BLaER1 (cell line): ENCODE results near the gene LRRFIP1.

Source experiments
- H3K27ac ChIP-seq: shearing (Covaris generic); formaldehyde crosslinking; 2 replicates; pipeline ENCODE4 v1.8.1; 2022
- H3K27me3 ChIP-seq: shearing (Covaris generic); formaldehyde crosslinking; 2 replicates; pipeline ENCODE4 v1.8.1; 2022
- H3K36me3 ChIP-seq: shearing (Covaris generic); formaldehyde crosslinking; 2 replicates; pipeline ENCODE4 v1.8.1; 2022
- H3K4me1 ChIP-seq: shearing (Covaris generic); formaldehyde crosslinking; 2 replicates; pipeline ENCODE4 v1.8.1; 2022
- H3K4me2 ChIP-seq: shearing (Covaris generic); formaldehyde crosslinking; 2 replicates; pipeline ENCODE4 v1.8.1; 2022
- H3K4me3 ChIP-seq: shearing (Covaris generic); formaldehyde crosslinking; 2 replicates; pipeline ENCODE4 v1.8.1; 2022
- H3K9ac ChIP-seq: shearing (Covaris generic); formaldehyde crosslinking; 2 replicates; pipeline ENCODE4 v1.8.1; 2022
- H3K9me3 ChIP-seq: shearing (Covaris generic); formaldehyde crosslinking; 2 replicates; pipeline ENCODE4 v1.8.1; 2022
- H4K20me1 ChIP-seq: shearing (Covaris generic); formaldehyde crosslinking; 2 replicates; pipeline ENCODE4 v1.8.1; 2022
- Cebpa-rat ChIP-seq: shearing (Covaris generic); IDR thresholded peaks from 2 replicates; pipeline ENCODE4 v1.8.1; 2022

Gene LRRFIP1

DNA sequence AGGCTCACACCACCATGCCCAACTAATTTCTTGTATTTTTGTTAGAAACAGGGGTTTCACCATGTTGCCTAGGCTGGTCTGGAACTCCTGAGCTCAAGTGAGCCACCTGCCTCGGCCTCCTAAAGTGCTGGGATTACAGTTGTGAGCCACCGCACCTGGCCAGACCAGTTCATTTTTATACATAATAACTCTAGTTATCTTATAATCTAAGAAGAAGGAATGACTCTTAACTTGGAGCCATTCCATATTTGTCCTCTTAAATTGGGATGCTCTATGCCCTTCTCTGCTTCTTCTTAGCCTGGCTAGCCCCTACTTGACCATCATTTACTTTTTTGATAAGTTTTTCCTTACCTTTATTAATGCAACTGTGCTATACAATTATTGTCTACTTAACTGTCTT is 174.1 kb downstream of the LRRFIP1 start:
- Histone ChIP-seq H3K27me3 (no peaks in the 10 kb centered on the region), H3K36me3 (peaks cover 18% of the 10 kb centered on the region), H3K4me3 (no peak overlapping the region), H3K9me3 (peaks cover 23% of the 10 kb centered on the region), H3K4me1 (peaks cover 11% of the 10 kb centered on the region; the same call in 1 of the 2 replicates), H3K27ac (no peak overlapping the region), H3K9ac (no peak overlapping the region), H4K20me1 (no peaks in the 10 kb centered on the region), H3K4me2 (no peak overlapping the region)
- no peak for TF ChIP-seq Cebpa-rat

DNA sequence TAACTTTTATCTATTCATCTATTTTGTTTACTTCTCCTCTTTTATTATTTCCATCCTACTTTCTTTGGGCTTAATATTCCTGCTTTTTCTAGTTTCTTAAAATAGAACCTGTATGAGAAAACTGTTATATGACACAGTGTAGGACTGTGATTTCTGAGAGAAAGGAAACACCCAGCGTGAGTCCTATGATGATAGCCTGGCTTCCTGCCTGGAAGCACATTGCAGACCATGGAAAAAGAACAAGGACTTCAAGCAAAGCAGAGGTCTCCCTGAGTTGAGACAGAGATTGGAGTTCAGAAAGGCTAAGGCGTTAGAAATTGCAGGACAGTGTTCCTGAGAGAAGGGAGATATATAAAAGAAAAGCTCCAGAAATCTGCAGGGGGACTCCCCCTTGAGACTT is 178.9 kb downstream of the LRRFIP1 start:
- H3K27me3 ChIP-seq = no peaks in the 10 kb centered on the region
- H3K4me2 ChIP-seq = no peak overlapping the region
- no peaks in the 10 kb centered on the region for H3K36me3 ChIP-seq
- H3K4me3 ChIP-seq = no peak overlapping the region
- peaks cover 11% of the 10 kb centered on the region; the same call in 1 of the 2 replicates for H3K4me1 ChIP-seq
- H4K20me1 ChIP-seq = no peaks in the 10 kb centered on the region
- no peak overlapping the region for H3K27ac ChIP-seq
- TF ChIP-seq Cebpa-rat = no peak
- no peak overlapping the region for H3K9ac ChIP-seq
- H3K9me3 ChIP-seq = no peaks in the 10 kb centered on the region

DNA sequence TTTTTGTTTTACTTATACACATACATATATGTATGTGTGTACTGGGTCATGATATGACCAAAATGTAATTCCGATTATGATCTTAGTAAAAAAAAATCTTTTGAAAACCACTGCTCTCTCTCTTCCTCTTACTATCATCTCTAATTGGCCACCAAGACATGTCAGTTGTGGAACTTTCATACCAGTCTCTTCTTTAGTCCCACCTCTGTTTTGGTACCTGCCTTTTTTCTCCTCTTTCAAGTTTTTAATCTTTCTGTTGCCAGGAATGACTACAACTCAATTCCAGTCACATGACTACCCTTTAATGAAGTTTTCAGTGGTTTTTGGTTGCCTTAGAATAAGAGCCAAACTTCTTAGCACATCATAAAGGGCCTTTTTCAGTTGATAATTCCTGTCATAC is 188.2 kb downstream of the LRRFIP1 start:
- Histone ChIP-seq H3K4me2 (no peak overlapping the region), H3K9me3 (no peaks in the 10 kb centered on the region), H3K36me3 (no peaks in the 10 kb centered on the region), H3K4me3 (no peak overlapping the region), H3K4me1 (no peaks in the 10 kb centered on the region), H3K27me3 (no peaks in the 10 kb centered on the region), H4K20me1 (no peaks in the 10 kb centered on the region), H3K27ac (no peak overlapping the region), H3K9ac (no peak overlapping the region)
- no peak for TF ChIP-seq Cebpa-rat

DNA sequence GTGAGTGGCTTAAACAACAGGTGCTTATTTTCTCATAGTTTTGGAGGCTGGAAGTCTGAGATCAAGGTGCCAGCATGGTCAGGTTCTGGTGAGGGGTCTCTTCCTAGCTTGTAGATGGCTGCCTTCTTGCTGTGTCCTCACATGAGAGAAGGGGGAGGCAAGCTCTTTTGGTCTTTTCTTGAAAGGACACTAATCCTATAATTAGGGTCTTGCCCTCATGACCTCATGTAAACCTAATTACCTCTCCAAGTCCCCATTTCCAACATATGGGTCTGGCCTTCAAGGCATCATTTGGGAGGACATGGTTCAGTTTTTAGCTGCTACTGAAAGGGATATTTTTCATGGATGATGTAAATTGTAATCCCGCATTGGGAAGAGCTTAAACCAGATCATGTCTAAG is 189.1 kb downstream of the LRRFIP1 start:
- H3K36me3 ChIP-seq = no peaks in the 10 kb centered on the region
- no peaks in the 10 kb centered on the region for H3K9me3 ChIP-seq
- H3K4me1 ChIP-seq = no peaks in the 10 kb centered on the region
- no peak overlapping the region for H3K27ac ChIP-seq
- no peaks in the 10 kb centered on the region for H4K20me1 ChIP-seq
- H3K4me2 ChIP-seq = no peak overlapping the region
- H3K9ac ChIP-seq = no peak overlapping the region
- H3K27me3 ChIP-seq = no peaks in the 10 kb centered on the region
- TF ChIP-seq Cebpa-rat = no peak
- H3K4me3 ChIP-seq = no peak overlapping the region

DNA sequence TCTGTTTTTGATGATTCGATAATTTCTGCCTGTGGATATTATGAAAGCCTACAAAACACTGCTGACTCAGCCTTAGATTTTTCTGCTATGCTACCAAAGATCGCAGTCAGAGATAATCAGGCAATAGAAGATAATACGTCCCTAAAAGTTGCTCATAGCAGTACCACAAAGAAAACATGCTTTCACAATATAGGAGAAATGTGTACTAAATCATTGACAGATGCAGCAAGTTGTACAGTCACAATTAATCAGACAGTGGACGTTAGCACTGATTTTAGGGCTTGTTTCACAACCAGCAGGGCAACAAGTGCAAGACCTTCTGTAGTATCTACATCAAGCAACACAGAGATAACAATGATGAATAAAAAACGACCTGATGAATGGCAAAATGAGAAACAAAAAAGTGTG is 190.7 kb downstream of the LRRFIP1 start:
- Histone ChIP-seq H3K9ac (no peak overlapping the region), H3K36me3 (no peaks in the 10 kb centered on the region), H3K4me3 (no peak overlapping the region), H3K9me3 (no peaks in the 10 kb centered on the region), H3K4me2 (no peak overlapping the region), H3K27me3 (no peaks in the 10 kb centered on the region), H3K4me1 (no peaks in the 10 kb centered on the region), H4K20me1 (no peaks in the 10 kb centered on the region), H3K27ac (no peak overlapping the region)
- no peak for TF ChIP-seq Cebpa-rat

DNA sequence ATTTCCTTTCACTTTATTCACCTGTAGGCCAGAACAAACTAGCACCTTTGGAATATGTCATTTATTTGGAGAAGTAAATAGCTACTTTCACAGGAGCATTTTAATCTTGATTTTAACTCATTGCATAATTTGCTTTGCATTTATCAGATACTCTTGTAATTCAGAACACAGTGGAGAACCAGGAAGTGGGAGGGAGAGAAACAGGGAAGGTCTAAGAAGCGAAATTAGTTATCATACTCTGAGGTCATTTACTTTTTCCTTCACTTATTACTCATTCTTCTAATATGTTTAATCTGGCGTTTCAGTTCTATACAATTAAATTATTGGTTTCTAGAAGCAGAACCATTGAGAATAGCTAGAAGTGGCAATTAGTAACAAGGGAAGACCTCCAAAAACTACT is 191.8 kb downstream of the LRRFIP1 start:
- Histone ChIP-seq H3K36me3 (no peaks in the 10 kb centered on the region), H3K4me3 (no peak overlapping the region), H3K27me3 (no peaks in the 10 kb centered on the region), H4K20me1 (no peaks in the 10 kb centered on the region), H3K4me1 (no peaks in the 10 kb centered on the region), H3K9me3 (no peaks in the 10 kb centered on the region), H3K9ac (no peak overlapping the region), H3K4me2 (no peak overlapping the region), H3K27ac (no peak overlapping the region)
- TF ChIP-seq Cebpa-rat = no peak

DNA sequence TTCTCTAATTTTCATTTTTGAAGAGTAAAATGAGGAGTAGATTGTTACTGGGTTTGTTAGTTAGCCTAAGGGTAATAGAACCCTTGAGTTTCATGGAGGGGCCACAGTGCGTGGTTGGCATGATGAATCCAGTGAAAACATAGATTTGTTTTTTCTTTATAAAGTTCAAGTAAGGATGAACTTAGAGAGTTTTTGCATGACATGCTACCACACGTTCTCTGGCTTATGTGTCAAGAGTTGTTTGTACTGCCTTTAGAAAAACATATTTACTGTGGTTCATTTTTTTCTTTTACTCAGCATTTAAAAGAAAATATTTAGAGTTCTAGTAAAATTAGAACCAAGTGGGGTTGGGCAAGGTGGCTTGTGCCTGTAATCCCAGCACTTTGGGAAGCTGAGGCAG is 193.0 kb downstream of the LRRFIP1 start:
- no peak overlapping the region for H3K4me3 ChIP-seq
- no peak overlapping the region for H3K4me2 ChIP-seq
- H3K9ac ChIP-seq = no peak overlapping the region
- H3K4me1 ChIP-seq = no peaks in the 10 kb centered on the region
- H3K9me3 ChIP-seq = no peaks in the 10 kb centered on the region
- no peaks in the 10 kb centered on the region for H3K27me3 ChIP-seq
- H3K27ac ChIP-seq = no peak overlapping the region
- no peaks in the 10 kb centered on the region for H4K20me1 ChIP-seq
- TF ChIP-seq Cebpa-rat = no peak
- H3K36me3 ChIP-seq = no peaks in the 10 kb centered on the region

DNA sequence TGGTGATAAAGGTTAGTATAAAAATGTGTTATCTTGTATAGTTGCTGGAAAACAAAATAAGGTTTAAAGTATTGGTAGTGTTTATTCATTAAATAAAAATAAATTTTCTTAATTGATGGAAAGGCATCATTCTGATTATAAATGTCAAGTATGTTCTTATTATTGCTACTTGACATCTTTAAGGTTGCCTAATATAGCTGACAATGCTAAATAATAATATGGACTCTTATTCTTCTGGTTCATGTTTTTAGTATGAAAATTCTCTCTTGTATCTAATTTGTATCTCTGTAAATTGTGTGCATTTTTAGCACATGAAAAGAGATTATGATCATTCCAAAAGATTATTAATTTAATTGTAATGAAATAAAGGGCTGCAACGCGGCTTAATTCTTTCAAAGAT is 196.2 kb downstream of the LRRFIP1 start:
- Histone ChIP-seq H4K20me1 (no peaks in the 10 kb centered on the region), H3K4me2 (no peak overlapping the region), H3K4me1 (no peaks in the 10 kb centered on the region), H3K27me3 (no peaks in the 10 kb centered on the region), H3K36me3 (no peaks in the 10 kb centered on the region), H3K9ac (no peak overlapping the region), H3K27ac (no peak overlapping the region), H3K4me3 (no peak overlapping the region), H3K9me3 (no peaks in the 10 kb centered on the region)
- no peak for TF ChIP-seq Cebpa-rat

DNA sequence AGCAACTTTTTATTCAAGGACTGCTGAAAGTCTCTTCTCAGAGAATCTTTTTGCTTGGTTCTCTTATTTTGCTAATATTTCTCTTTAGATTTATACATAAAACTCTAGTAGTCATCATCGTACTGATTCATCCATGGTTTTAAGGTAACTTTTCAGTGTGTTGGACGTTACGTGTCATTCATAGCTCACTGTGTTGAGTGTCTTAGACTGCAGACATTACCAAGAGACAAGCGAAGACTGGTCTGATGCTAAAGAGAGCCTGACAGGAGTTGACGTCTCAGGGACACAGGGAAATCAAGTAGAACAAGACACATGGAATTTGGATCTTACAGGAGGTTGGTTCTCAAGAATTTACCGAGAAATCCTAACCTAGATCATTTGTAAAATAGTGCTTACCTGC is 196.7 kb downstream of the LRRFIP1 start:
- TF ChIP-seq Cebpa-rat = no peak
- H3K36me3 ChIP-seq = no peaks in the 10 kb centered on the region
- H3K4me3 ChIP-seq = no peak overlapping the region
- H3K9me3 ChIP-seq = no peaks in the 10 kb centered on the region
- no peaks in the 10 kb centered on the region for H4K20me1 ChIP-seq
- H3K4me2 ChIP-seq = no peak overlapping the region
- H3K27me3 ChIP-seq = no peaks in the 10 kb centered on the region
- H3K9ac ChIP-seq = no peak overlapping the region
- no peak overlapping the region for H3K27ac ChIP-seq
- H3K4me1 ChIP-seq = no peaks in the 10 kb centered on the region

DNA sequence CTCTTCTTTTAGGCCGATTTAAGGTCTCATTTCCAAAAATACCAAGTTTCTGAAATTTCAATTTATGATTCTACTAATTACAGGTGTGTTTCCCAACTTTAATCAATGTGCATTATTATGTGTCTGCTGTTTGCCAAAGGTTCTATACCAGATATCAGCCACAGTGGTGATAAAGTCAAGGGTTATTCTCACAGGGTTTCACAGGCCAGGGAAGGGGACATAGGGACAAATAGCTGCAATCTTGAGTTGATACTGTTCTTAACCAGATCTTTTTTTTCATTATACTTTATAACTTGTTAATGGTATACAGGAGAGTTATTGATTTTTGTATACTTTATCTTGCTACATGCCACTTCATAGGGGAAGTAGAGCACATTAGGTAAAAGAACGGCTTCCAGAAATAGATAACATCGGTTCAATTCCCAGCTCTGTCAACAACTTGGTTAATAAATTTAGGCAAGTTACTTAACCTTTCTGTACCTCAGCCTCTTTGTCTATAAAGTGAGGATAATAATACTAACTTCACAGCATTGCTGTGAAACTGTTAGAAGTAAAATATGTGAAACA is 200.1 kb downstream of the LRRFIP1 start:
- H3K9ac ChIP-seq = no peak overlapping the region
- no peak for TF ChIP-seq Cebpa-rat
- no peak overlapping the region for H3K4me2 ChIP-seq
- no peak overlapping the region for H3K27ac ChIP-seq
- no peaks in the 10 kb centered on the region for H4K20me1 ChIP-seq
- no peak overlapping the region for H3K4me3 ChIP-seq
- H3K9me3 ChIP-seq = no peaks in the 10 kb centered on the region
- H3K4me1 ChIP-seq = peaks cover 9% of the 10 kb centered on the region
- H3K36me3 ChIP-seq = no peaks in the 10 kb centered on the region
- no peaks in the 10 kb centered on the region for H3K27me3 ChIP-seq
